Measurements from ENCODE around the gene SERPINA5.
A peak's percentile ranks its signal among the peaks of the same experiment; 100 is the strongest.

SERPINA5 gene

DNA sequence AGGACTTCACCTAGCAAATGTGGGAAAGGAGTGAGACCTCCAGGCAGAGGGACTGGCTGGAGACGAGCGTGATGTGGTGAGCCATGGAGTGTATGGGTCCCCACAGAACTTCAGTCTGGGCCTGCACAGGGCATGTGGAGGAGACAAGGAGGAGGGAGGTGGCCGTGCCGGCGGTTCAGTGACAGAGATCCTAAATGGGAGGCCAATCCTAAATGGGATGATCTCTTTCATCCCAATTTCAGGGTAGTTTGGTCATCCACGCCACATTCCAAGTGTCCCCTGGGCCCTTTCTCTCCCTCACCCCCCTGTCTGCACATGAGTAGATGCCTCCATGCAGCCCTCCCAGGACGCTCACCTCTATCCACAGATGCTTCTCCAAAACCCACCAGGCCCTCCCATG, 13.2 kb downstream of the SERPINA5 start:
- no peak for TF ChIP-seq CTCF (conservative IDR thresholded peaks at IDR 0.05; ENCODE audit: low read depth, low read length)
- no peak overlapping the region for H3K4me3 ChIP-seq (ENCODE audit: low read length)
- DNase-seq (ENCODE audit: low read depth): no peak

- no peak overlapping the region for H3K4me3 ChIP-seq (ENCODE audit: low read length)
- no peak for DNase-seq (ENCODE audit: low read depth)
- TF ChIP-seq CTCF (conservative IDR thresholded peaks at IDR 0.05; ENCODE audit: low read depth, low read length): no peak
Observed at GRCh38 chr14:94595912-94596311, 14.7 kb downstream of the SERPINA5 start.

DNA sequence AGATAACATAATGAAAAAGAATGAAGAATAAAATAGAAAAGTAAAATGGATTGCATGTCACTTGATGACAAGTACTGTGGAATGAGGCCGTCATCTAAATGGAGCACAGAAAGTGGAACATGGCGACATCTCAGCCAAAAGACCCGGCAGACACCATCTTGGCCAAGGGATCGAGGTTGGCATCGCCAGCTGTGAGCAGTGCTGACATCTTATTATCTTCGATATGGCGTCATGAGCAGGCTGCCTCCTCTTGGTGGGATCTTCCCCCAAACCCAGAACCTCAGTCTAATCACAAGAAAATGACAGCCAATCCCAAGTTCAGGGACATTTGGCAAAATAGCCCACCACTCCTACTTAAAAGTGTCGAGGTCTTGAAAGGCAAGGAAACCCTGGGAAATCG, 15.1 kb downstream of the SERPINA5 start:
- H3K4me3 ChIP-seq (ENCODE audit: low read length): no peak overlapping the region
- DNase-seq (ENCODE audit: low read depth): no peak
- no peak for TF ChIP-seq CTCF (conservative IDR thresholded peaks at IDR 0.05; ENCODE audit: low read depth, low read length)

- no peak for DNase-seq (ENCODE audit: low read depth)
- TF ChIP-seq CTCF (conservative IDR thresholded peaks at IDR 0.05; ENCODE audit: low read depth, low read length): no peak
- no peak overlapping the region for H3K4me3 ChIP-seq (ENCODE audit: low read length)
Observed at GRCh38 chr14:94597788-94598187, 16.6 kb downstream of the SERPINA5 start.

DNA sequence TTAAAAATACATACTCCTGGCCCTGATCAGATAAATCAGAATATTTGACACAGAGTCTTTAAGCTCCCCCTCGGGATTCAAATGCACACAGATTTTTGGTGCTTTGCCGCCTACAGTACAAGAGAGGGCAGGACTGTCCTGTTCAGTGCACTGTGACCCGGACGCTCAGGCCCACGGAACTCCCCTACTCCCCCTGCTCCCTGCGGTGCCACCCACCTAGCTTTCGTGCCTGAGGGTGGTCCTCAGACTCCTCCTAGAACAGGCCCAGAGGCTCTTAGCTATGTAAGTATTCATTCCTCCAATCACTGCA, 17.2 kb downstream of the SERPINA5 start:
- no peak for TF ChIP-seq CTCF (conservative IDR thresholded peaks at IDR 0.05; ENCODE audit: low read depth, low read length)
- no peak overlapping the region for H3K4me3 ChIP-seq (ENCODE audit: low read length)
- DNase-seq (ENCODE audit: low read depth): no peak

GRCh38 chr14:94598816-94599655, 17.8 kb downstream of the SERPINA5 start:
- peak; percentile 50 for TF ChIP-seq CTCF (conservative IDR thresholded peaks at IDR 0.05; ENCODE audit: low read depth, low read length)
- peak; percentile 100 for DNase-seq (ENCODE audit: low read depth)
- H3K4me3 ChIP-seq (ENCODE audit: low read length): no peak overlapping the region

GRCh38 chr14:94599656-94600004, 18.4 kb downstream of the SERPINA5 start:
- TF ChIP-seq CTCF (conservative IDR thresholded peaks at IDR 0.05; ENCODE audit: low read depth, low read length): no peak
- DNase-seq (ENCODE audit: low read depth): peak; percentile 56
- no peak overlapping the region for H3K4me3 ChIP-seq (ENCODE audit: low read length)
